Esophagus muscularis mucosa (tissue), 3 donors: ENCODE measurements around the gene UBQLN4.

Experiments used
- CTCF ChIP-seq, 3 experiments: fragments of 200-600 bp in 2 of 3; fragments of 450-650 bp in 1 of 3; sonication (generic) in 2 of 3; IDR thresholded peaks; one replicate each; pipeline ENCODE4 v1.5.1; 2017 to 2019; ENCODE audit warnings: antibody characterized with exemption in 3 of 3, mild to moderate bottlenecking in 2 of 3, moderate library complexity in 1 of 3
- POLR2A ChIP-seq: fragments of 450-650 bp; IDR thresholded peaks from one replicate; pipeline ENCODE4 v1.6.1; 2017; ENCODE audit warnings: antibody characterized with exemption, moderate library complexity, mild to moderate bottlenecking, low read depth

DNA sequence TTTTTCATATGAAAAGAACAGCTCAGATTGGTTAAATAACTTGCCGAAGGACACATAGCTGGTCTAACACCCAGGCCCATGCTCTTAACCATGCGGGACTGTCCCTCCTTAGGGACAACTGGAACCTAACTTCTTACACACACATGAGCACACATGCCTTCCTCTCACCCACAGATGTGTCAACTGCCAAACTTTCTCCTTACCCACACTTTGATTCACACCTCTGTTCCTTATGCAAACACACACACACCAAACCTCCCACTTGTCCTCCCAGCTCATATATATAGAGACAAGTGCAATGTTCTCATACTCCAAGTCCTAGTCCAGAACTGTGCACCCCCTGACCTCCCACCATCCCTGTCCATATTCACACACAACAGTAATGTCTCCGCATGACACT is 11.6 kb upstream of the UBQLN4 start:
- TF ChIP-seq POLR2A (no peak), CTCF (IDR thresholded peaks at IDR 0.05) (no peak)
